GM12892 (cell line): Measurements from ENCODE around the gene RIBC2.

Experiments
- POLR2A ChIP-seq: IDR thresholded peaks from 2 replicates; pipeline ENCODE4 v1.6.1; 2011; ENCODE audit warnings: low read depth, low read length, control low read depth
- POLR2AphosphoS5 ChIP-seq: IDR thresholded peaks from 2 replicates; pipeline ENCODE4 v1.6.1; 2011; ENCODE audit warnings: low read depth, low read length, control low read depth
- TAF1 ChIP-seq: IDR thresholded peaks from 2 replicates; pipeline ENCODE4 v1.6.1; 2011; ENCODE audit warnings: low read depth, mild to moderate bottlenecking, control low read depth, low read length, borderline replicate concordance

DNA sequence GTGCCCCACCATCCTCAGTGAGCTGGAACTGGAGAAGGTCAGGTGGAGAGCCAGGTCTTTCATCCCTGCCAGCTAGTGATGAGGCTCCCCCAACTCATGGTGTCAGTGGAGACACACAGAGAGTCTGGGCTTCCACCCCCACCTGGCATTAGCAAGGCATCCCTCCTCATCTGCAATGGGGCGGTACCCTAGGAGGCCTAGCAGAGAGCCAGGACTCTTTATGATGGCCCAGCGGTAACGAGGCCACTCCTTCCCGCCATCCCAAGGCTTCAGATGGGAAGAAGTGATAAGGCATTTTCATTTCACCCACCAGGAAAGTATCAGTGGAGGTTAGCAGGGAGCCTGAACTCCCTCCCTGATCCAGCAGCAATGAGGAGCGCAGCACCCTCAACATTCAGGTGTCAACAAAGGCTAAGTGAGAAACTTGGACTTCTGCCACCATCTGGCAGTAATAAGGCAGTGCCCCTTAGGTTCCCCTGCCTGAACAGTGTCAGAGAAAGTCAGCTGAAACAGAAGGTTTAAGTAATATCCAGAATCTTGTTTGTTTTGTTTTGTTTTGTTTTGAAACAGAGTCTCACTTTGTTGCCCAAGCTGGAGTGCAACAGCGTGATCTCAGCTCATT lies 48.7 kb downstream of the RIBC2 start:
- TF ChIP-seq POLR2A (no peak), POLR2AphosphoS5 (no peak), TAF1 (no peak)
